NCI-H345 treated with DMSO at 0.1 percent for 48 hours (cell line): ENCODE measurements around the gene TROAP.
"Not testable (repeated sequence)": the region's sequence is repeated elsewhere in the genome, so short reads cannot be mapped to it uniquely, and the experiment has no call there.

Experiments used
- DNase-seq: peaks from one replicate; lab custom pipeline; 2025; ENCODE audit not compliant: unreplicated experiment; lab: John Stamatoyannopoulos, UW

The TROAP gene

DNA sequence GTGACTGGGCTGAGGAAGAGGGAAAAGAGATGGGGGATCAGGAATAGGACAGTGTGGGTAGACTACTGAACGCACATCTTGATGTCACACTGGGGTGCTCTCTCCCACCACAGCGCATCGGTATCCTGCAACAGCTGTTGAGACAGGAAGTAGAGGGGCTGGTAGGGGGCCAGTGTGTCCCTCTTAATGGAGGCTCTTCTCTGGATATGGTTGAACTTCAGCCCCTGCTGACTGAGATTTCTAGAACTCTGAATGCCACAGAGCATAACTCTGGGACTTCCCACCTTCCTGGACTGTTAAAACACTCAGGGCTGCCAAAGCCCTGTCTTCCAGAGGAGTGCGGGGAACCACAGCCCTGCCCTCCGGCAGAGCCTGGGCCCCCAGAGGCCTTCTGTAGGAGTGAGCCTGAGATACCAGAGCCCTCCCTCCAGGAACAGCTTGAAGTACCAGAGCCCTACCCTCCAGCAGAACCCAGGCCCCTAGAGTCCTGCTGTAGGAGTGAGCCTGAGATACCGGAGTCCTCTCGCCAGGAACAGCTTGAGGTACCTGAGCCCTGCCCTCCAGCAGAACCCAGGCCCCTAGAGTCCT is 7.1 kb downstream of the TROAP start:
- no peak for DNase-seq

DNA sequence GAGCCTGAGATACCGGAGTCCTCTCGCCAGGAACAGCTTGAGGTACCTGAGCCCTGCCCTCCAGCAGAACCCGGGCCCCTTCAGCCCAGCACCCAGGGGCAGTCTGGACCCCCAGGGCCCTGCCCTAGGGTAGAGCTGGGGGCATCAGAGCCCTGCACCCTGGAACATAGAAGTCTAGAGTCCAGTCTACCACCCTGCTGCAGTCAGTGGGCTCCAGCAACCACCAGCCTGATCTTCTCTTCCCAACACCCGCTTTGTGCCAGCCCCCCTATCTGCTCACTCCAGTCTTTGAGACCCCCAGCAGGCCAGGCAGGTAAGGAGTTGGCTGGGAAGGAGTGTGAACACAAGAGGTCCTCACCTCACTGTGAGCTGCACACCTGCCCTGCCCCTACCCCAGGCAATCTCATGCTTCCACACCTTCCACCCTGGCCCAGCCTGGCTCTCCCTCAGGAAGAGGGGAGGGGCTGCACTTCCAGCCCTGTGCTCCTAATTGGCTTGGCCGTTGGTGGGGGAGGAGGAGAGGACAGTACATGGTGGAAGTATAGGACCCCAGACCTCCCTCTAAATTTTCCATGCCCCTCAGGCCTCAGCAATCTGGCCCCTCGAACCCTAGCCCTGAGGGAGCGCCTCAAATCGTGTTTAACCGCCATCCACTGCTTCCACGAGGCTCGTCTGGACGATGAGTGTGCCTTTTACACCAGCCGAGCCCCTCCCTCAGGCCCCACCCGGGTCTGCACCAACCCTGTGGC is 7.8 kb downstream of the TROAP start:
- no peak for DNase-seq

GRCh38 chr12:49331380-49332222 is 8.5 kb downstream of the TROAP start:
- DNase-seq, result no peak

- no peak for DNase-seq
These were observed 9.4 kb downstream of the TROAP start for GRCh38 chr12:49332441-49332861.

DNA sequence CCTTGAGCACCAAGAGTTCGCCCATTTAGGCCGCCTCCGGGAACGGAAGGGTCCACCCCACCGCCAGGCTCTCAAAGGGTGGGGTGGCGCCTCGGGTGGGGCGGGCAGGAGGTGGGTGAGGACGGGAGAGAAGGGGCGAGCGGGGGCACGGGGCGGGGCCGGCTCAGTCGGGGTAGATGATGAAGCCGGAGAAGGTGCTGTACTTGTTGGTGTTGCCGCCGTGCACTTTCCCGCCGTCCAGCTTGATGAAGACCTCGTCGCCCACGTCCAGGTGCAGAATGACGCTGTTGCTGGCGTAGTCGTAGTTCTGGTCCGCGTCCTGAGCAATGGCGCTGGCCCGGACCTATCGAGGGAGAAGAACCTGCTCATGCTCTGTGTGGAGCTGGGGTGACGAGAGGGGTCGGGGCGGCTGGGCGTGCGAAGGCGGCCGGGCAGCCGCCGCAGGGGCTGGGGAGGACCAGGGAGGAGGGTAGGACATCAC is 9.9 kb downstream of the TROAP start:
- no peak for DNase-seq

- DNase-seq, result not testable (repeated sequence)
These were observed 10.7 kb downstream of the TROAP start for GRCh38 chr12:49333778-49334177.

- DNase-seq, result no peak
These were observed 11.2 kb downstream of the TROAP start for GRCh38 chr12:49334226-49334625.

DNA sequence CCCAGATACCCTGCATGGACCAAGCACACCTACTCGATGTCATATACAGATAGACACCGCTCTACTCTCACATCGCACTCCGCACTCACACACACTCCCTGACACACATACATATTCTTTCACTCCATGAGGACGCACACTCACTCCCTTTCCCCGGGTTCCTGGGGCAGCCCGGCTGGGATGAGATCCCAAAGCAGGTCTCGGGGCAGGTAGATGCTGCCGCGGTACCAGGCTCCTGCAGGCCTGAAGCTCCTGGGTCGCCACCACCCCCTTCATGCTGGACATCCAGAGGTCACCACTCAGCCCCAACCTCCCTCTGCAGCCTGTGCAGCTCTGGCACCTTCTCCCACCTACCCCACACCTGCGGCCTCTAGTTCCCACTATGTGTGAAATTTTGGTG is 11.6 kb downstream of the TROAP start:
- DNase-seq, result no peak

DNA sequence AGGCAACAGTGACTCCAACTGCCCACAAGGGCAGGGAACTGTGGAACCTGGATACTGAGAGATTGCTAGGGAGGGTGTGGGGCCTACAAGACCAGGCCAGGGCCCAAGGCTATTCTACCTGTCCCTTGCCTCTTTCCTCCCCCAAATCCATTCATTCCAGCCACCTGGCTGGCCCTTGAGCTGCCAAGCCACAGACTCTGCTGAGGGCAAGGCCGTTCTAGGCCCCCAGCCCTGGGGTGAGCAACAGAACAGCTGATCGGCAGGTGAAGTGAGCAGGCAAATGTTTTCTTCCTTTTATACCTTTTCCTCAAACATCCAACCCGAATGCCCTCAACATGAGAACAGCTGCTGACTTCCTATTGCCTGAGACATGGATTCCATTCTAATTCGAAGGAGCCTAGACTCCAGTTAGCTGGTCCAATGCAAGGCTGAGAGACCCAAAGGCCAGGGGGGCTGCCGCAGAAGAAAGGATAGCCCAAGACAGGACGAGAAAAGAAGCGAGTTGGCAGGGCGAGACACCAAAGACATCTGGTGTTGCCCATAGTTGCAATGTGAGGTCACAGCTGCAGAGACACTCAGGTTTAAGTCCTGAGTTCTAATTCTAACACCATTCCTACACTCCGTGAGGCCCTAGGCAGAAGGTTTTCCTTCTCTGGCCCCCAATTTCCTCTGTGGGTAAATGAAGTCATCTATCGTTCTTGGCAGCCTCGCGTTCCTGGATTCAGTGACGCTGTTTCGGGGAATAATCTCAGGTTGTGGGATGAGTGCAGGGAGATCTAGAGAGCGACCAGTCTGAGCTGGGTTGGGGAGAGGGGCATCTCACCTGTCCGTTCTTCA is 12.3 kb downstream of the TROAP start:
- DNase-seq, result no peak

GRCh38 chr12:49335955-49336644 is 13.0 kb downstream of the TROAP start:
- DNase-seq, result no peak

- DNase-seq, result no peak
These were observed 13.9 kb downstream of the TROAP start, which contains the start of gene C1QL4 for GRCh38 chr12:49336645-49337584. C1QL4 (minus strand) TSS chr12:49337188; CDS start chr12:49336477, 711 bp downstream.

DNA sequence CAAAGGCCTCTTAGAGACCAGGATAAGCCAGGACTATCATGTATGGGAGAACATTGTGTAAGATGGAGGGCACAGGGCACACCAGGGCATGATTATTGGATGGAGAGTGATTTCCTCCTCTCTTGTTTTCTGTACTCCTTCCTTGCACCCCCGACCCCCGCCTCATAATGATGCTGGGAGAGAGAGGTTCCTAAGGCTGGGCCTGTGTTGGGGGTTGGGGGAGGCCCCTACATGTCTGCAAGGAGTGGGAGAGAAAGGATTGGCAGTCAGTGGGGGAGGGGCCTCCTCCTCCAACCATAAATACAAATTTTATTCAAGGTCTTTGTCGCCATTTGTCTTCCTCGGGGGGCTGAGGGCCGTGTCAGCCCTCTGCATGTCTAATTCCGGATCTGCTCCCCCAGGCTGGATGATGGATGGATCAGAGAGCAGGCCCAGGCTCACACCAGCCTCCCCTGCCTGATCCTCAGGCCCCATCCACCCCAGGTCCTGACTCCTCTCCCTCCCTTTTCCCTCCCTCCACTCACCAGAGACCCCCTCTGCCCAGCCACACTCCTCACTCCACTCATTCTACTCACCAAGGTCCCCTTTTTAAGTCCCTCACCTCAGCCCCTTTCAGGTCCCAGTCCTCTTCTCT is 15.9 kb downstream of the TROAP start:
- no peak for DNase-seq

DNA sequence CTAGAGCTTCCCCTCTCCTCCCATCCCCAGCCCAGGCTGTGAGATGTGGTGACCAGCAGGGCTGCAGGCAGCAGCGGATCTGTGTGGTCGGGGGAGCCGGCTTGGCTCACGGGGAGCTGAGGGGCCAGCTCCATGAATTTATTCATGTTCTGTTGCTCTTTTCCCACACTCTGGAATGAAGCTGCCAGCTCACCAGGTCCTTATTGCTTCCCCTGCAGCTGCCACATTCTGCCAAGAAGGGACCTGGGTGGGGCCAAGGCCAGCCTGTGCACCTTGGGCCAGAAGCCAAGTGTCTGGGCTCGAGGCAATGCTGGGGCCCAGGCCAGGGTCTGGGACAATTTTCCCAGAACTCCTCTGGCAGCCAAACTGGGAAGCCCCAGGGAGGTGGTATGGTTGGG is 16.4 kb downstream of the TROAP start:
- DNase-seq, result no peak

GRCh38 chr12:49340095-49340870 is 17.2 kb downstream of the TROAP start:
- no peak for DNase-seq

DNA sequence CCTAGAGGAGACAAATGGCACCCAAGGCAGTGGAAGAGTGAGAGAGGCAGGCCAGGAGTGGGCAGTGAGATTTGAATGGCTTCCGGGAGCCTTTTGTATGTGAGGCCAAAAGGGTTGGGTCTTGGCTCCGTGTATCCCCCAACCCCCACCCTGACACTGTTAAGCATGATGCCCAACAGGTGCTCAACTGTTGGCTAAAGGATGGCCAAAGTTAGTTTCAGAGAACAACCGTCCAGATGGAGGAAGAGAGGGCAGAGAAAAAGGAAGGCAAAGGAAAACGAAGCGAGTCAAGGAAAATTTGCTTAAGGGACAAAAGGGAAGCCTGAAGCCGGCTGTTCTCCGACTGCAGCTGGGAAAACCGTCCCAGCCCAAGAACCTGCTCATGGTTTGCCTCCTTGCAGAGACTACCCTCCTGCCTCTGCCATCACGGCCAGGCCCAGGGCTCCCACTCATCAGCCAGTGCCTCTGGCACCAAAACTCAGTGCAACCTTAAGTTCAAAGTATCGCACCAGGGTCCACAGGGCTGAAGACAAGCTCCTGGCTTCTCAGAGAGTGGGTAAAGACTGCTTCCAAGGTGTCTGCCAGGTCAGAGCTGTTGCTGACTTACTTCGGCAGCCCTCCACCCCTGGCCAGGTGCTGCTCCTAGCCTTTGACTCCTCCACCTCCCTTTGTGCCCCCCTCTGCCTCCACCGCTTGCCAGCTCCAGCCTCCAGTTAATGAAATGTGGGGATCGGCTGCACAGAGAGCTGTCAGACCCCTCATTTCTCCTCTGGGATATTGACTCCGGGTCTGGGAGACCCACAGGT is 18.1 kb downstream of the TROAP start:
- DNase-seq, result no peak

GRCh38 chr12:49341777-49342065 is 18.7 kb downstream of the TROAP start:
- no peak for DNase-seq
